Natural killer cell treated with Interleukin-12 subunit alpha and Interleukin-12 subunit beta and Interleukin-15 and Interleukin-18, amount 100 ng/mL, for 72 hours (primary cell): Measurements from ENCODE around the gene CEP63. TPM values are rescaled to one million over a fixed set of nuclear protein-coding genes. Genes with fewer than 3 reads are reported as not detected.
A peak's percentile ranks its signal among the peaks of the same experiment; 100 is the strongest.

ENCODE experiments used
- ATAC-seq, 2 donors: fragments of 150-1000 bp; cut with Tn5 transposase in 1 of 2; sonication (Bioruptor Pico), chemical (Tn5 transposase) in 1 of 2; 2 replicates each; pipeline ENCODE4 v1.10.0; 2021
- DNase-seq: peaks from one replicate; pipeline ENCODE4 v3.0.0; 2022; ENCODE audit warnings: low spot score
- H3K27ac Mint-ChIP-seq, 2 donors: 1 replicate in 1 of 2; 2 replicates in 1 of 2; pipeline ENCODE4 v1.8.0; 2022; ENCODE audit warnings: mixed read lengths in 2 of 2, mild to moderate bottlenecking in 1 of 2, moderate library complexity in 1 of 2
- H3K27me3 Mint-ChIP-seq, 2 donors: 1 replicate in 1 of 2; 2 replicates in 1 of 2; pipeline ENCODE4 v1.8.0; 2022; ENCODE audit warnings: mixed read lengths in 2 of 2
- H3K36me3 Mint-ChIP-seq: one replicate; pipeline ENCODE4 v1.8.0; 2022; ENCODE audit warnings: mixed read lengths
- H3K4me1 Mint-ChIP-seq, 2 donors: 1 replicate in 1 of 2; 2 replicates in 1 of 2; pipeline ENCODE4 v1.8.0; 2022; ENCODE audit warnings: low read depth in 2 of 2, mixed read lengths in 2 of 2, mild to moderate bottlenecking in 1 of 2
- H3K4me3 Mint-ChIP-seq: one replicate; pipeline ENCODE4 v1.8.0; 2022; ENCODE audit warnings: mixed read lengths
- H3K9me3 Mint-ChIP-seq: 2 replicates; pipeline ENCODE4 v1.8.0; 2022; ENCODE audit warnings: mixed read lengths
- total RNA-seq, 2 donors: library from RNA; stranded (reverse); gene quantifications; one replicate each; pipeline ENCODE4 v1.2.3, GENCODE V29; 2022

Gene CEP63
- total RNA-seq, 2 donors from 2014 or later: 17.1 to 24.1 TPM

DNA sequence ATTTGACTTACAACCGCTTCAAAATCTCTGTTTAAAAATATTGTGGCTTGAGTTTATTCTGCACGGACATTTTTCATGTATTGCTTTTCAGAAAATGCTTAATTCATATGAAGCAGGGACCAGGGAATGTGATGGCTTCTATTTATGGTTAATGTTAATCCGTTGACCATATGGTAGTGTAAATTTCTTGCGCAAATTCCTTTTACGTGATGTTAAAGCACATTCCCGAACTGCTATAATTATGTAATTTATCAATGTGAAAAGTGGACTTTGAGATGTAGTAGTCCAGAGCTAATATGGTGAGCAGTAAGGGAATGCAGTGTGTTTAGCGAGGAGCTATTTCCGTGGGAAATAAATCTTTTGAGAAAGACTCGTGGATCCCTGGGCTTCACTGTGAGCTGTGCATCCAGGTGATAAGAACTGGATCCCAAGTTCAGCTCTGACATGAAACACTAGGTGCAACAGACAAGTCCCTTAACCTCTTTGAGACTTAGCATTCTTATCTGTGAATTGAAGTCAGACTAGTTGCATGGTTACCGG is 27.4 kb upstream of the CEP63 start:
- H3K27me3 Mint-ChIP-seq: peaks cover 24 to 54% of the 10 kb centered on the region in 2 donors
- ATAC-seq (no peak), DNase-seq (no peak)
- H3K9me3 Mint-ChIP-seq: no peaks in the 10 kb centered on the region
- no peak overlapping the region for H3K27ac Mint-ChIP-seq
- H3K4me3 Mint-ChIP-seq: no peak overlapping the region
- H3K4me1 Mint-ChIP-seq: no peaks in the 10 kb centered on the region
- H3K36me3 Mint-ChIP-seq: no peaks in the 10 kb centered on the region

DNA sequence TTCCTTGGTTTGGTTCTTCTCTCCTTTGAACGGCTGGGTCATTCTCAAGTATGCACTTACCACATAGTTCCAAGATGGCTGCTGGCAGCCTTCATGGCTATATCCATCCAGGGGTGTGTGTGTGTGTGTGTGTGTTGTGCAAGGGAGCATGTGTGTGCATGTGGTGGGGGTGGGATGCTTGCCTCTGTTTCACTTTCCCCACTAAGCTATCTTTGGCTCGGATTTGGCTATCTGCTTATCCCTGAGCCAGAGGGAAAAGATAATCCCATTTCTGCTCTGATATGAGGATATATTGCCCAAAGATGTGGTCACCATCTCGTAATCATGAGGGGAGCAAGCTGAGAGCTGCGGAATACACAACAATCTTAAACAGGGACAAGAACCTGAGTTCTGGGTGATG is 26.3 kb upstream of the CEP63 start:
- Mint-ChIP-seq H3K4me1 (no peaks in the 10 kb centered on the region), H3K4me3 (no peak overlapping the region), H3K36me3 (no peaks in the 10 kb centered on the region), H3K27ac (no peak overlapping the region), H3K9me3 (no peaks in the 10 kb centered on the region), H3K27me3 (peaks cover 27 to 50% of the 10 kb centered on the region in 2 donors)
- ATAC-seq: no peak
- DNase-seq: no peak

DNA sequence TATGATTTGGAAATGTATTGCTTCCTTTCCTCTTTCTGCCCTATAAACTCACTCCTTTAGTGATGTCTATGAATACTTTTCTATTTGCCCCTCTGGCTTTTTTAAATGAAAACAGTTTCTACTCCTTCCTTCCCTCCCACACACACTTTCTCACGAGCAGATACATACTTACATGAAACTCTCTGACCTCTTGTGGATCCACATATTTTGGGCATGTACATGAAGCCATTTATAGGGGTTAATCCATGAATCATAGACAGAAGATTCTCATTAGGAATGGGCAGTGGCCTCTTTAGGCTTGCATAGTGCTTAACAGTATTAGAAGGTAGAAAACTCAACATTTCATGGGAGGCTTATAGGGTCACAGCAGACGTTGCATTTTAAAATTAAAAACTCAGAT is 24.9 kb upstream of the CEP63 start:
- H3K36me3 Mint-ChIP-seq: no peaks in the 10 kb centered on the region
- ATAC-seq: no peak

DNA sequence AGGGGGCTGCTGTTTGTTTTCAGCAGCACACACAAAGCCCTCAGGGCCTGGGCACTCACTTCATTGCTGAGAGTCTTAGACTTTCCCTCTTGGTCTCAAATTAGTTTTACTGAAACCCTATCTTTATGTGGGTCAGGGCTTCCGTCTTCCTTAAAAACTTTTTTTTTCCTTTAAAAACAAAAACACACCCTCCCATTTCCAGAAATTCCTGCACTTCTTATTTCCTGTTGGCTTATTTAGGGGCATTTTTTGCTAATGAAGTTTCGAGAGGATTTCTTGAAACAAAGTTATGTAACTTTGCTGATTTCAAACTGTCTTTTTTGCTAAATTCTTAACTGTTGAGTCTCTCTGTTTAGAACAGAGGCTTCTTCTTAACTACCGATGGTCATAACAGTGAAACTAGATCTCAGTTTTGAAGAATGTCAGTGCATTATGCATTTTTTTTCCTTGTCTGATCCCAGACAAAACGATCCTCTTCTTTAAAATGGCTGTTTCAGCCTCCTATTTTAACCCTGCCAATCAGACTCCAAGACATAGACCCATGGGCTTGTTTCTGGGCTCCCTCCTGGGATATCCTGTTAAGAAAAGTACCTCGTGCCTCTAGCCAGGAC is 23.4 kb upstream of the CEP63 start:
- H3K4me3 Mint-ChIP-seq: no peak overlapping the region
- H3K36me3 Mint-ChIP-seq: no peaks in the 10 kb centered on the region
- ATAC-seq: no peak
- DNase-seq: no peak
- H3K4me1 Mint-ChIP-seq: no peaks in the 10 kb centered on the region
- no peaks in the 10 kb centered on the region for H3K9me3 Mint-ChIP-seq
- peaks cover 22 to 40% of the 10 kb centered on the region in 2 donors for H3K27me3 Mint-ChIP-seq
- no peak overlapping the region for H3K27ac Mint-ChIP-seq

More for the DNA sequence above, 24.9 kb upstream of the CEP63 start:
- DNase-seq: no peak
- Mint-ChIP-seq H3K4me1 (no peaks in the 10 kb centered on the region), H3K9me3 (no peaks in the 10 kb centered on the region), H3K27me3 (peaks cover 27 to 48% of the 10 kb centered on the region in 2 donors), H3K27ac (no peak overlapping the region), H3K4me3 (no peak overlapping the region)

DNA sequence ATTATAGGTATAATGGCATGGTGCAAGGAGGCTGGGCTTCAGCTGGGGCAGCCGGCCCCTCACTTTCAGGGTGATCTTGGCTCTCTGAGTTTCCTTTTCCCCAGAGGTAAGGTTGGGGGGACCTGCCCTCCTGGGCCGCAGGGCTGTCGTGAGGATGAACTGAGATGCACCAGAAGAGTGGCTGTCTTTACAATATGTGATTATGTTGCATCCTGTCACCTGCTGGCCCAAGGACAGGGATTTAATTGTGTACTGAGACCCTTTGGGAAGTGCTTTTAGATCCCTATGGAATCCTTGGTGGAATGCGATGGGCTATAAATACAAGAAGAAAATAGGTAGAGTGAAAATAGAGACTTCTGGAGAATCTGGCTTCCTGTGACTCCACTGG is 22.2 kb upstream of the CEP63 start:
- no peak for ATAC-seq
- H3K36me3 Mint-ChIP-seq: no peaks in the 10 kb centered on the region
- H3K27ac Mint-ChIP-seq: no peak overlapping the region
- H3K9me3 Mint-ChIP-seq: no peaks in the 10 kb centered on the region
- no peak for DNase-seq
- peaks cover 16 to 28% of the 10 kb centered on the region in 2 donors for H3K27me3 Mint-ChIP-seq
- no peak overlapping the region for H3K4me3 Mint-ChIP-seq
- no peaks in the 10 kb centered on the region for H3K4me1 Mint-ChIP-seq

GRCh38 chr3:134464064-134464688 is 21.7 kb upstream of the CEP63 start:
- DNase-seq (no peak), ATAC-seq (no peak)
- H3K27me3 Mint-ChIP-seq: peaks cover 16 to 28% of the 10 kb centered on the region in 2 donors
- no peak overlapping the region for H3K27ac Mint-ChIP-seq
- no peaks in the 10 kb centered on the region for H3K4me1 Mint-ChIP-seq
- H3K4me3 Mint-ChIP-seq: no peak overlapping the region
- no peaks in the 10 kb centered on the region for H3K9me3 Mint-ChIP-seq
- H3K36me3 Mint-ChIP-seq: no peaks in the 10 kb centered on the region

- H3K27me3 Mint-ChIP-seq: peaks cover 16 to 22% of the 10 kb centered on the region in 2 donors
- no peak overlapping the region for H3K27ac Mint-ChIP-seq
- H3K4me3 Mint-ChIP-seq: no peak overlapping the region
- no peaks in the 10 kb centered on the region for H3K36me3 Mint-ChIP-seq
- ATAC-seq (no peak), DNase-seq (no peak)
- H3K9me3 Mint-ChIP-seq: no peaks in the 10 kb centered on the region
- no peaks in the 10 kb centered on the region for H3K4me1 Mint-ChIP-seq
Measured at GRCh38 chr3:134464689-134465365, 21.0 kb upstream of the CEP63 start.

DNA sequence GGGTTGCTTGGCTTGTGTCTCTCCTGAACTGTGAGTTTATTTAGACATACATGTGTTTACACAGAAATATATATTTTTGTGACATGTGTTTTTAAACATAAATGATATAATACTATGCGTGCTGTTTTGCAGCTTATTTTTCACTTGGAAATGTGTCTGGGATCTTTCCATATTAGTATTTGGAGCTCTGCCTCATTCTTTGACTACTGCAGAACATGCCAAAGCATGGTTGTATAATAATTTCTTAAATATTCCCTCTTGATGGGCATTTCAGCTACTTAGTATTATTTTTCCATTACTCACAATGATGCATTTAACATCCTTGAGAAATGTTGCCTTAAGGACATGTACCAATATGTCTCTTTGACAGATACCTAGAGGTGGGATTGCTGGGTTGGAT is 19.5 kb upstream of the CEP63 start:
- H3K4me1 Mint-ChIP-seq: no peaks in the 10 kb centered on the region
- H3K27me3 Mint-ChIP-seq: peaks cover 12 to 14% of the 10 kb centered on the region in 2 donors
- H3K4me3 Mint-ChIP-seq: no peak overlapping the region
- no peak overlapping the region for H3K27ac Mint-ChIP-seq
- ATAC-seq (no peak), DNase-seq (no peak)
- no peaks in the 10 kb centered on the region for H3K9me3 Mint-ChIP-seq
- H3K36me3 Mint-ChIP-seq: no peaks in the 10 kb centered on the region

DNA sequence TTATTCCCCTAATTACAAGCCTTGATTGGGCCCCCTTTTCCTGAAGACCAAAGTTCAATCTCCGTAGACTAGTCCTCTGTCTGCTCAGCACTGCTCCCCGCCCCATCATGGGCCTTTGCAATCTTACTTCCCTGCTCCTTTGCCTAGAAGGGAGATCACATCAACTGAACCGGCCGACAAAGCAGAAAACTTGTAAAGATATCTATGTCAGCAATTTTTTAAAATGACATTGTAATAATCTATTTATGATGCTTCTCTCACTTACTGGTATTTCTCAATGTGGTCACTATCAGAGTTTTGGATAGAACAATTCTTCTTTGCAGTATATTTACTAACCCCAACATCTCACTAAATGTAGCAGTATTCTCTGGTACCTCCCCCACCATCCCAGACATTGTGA is 17.3 kb upstream of the CEP63 start:
- ATAC-seq: no peak
- Mint-ChIP-seq H3K4me1 (no peaks in the 10 kb centered on the region), H3K27ac (no peak overlapping the region), H3K9me3 (no peaks in the 10 kb centered on the region), H3K36me3 (no peaks in the 10 kb centered on the region), H3K27me3 (peaks cover 0 to 5% of the 10 kb centered on the region in 2 donors), H3K4me3 (no peak overlapping the region)
- DNase-seq: no peak

DNA sequence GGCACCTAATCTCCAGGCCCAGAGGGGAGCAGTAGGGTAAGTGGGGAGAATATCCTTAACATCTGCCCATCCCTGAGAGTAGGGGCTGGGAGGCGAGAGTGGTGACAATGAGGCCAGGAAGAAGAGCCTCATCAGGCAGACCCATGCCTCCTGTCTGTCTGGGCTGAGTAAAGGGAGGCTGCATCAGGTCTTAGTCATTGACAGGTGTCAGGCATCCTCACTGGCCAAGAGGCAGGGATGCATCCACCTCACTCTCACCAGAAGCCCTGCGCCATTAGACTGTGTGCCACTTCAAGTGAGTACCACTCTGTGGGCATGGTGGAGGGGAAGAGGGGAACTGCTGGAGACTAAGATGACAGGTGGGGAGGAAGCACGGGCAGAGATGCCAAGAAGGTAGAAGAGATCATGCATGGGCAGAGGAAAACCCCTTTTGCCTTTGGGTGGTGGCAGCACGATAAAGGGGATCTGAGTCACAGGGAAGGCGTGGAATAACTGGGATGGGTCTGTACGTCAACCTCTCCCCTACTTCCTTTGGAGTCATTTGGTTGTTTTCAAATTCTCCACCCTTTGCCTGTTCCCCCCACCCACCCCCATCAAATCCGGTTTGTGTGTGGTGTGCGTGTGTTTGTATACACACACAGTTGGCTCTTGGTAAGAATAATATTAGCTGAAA is 14.2 kb upstream of the CEP63 start:
- H3K4me3 Mint-ChIP-seq: no peak overlapping the region
- DNase-seq (no peak), ATAC-seq (peak in 1 of 2 donors; percentile 49)
- no peak overlapping the region for H3K27ac Mint-ChIP-seq
- H3K4me1 Mint-ChIP-seq: no peaks in the 10 kb centered on the region
- no peaks in the 10 kb centered on the region for H3K27me3 Mint-ChIP-seq
- H3K36me3 Mint-ChIP-seq: no peaks in the 10 kb centered on the region
- H3K9me3 Mint-ChIP-seq: no peaks in the 10 kb centered on the region

DNA sequence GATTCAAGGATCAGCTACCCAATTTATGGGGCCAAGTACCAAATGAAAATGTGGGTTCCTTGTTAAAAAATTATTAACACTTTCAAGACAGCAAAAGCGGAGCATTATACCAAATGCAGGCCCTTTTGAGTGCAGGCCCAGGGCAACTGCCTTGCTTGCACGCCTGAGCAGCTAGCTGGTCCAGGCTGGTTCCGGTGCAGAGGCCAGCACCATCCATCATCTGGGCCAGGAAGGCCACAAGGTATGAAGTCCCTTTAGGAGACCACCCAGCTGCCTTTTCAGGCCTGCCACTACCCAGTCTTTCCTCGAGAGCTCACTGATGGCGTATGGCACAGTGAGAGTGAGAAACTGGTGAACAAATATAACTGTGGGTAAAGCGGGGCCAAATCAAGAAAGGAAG is 13.0 kb upstream of the CEP63 start:
- no peaks in the 10 kb centered on the region for H3K4me1 Mint-ChIP-seq
- no peaks in the 10 kb centered on the region for H3K27me3 Mint-ChIP-seq
- DNase-seq: no peak
- peaks cover 6% of the 10 kb centered on the region for H3K36me3 Mint-ChIP-seq
- no peak overlapping the region for H3K27ac Mint-ChIP-seq
- H3K4me3 Mint-ChIP-seq: no peak overlapping the region
- H3K9me3 Mint-ChIP-seq: no peaks in the 10 kb centered on the region
- no peak for ATAC-seq

GRCh38 chr3:134473868-134474546 is 11.8 kb upstream of the CEP63 start:
- H3K36me3 Mint-ChIP-seq: peaks cover 11% of the 10 kb centered on the region
- peak; percentile 78 for DNase-seq
- no peaks in the 10 kb centered on the region for H3K27me3 Mint-ChIP-seq
- H3K27ac Mint-ChIP-seq: no peak overlapping the region
- no peak overlapping the region for H3K4me3 Mint-ChIP-seq
- ATAC-seq: no peak
- no peaks in the 10 kb centered on the region for H3K4me1 Mint-ChIP-seq
- no peaks in the 10 kb centered on the region for H3K9me3 Mint-ChIP-seq

DNA sequence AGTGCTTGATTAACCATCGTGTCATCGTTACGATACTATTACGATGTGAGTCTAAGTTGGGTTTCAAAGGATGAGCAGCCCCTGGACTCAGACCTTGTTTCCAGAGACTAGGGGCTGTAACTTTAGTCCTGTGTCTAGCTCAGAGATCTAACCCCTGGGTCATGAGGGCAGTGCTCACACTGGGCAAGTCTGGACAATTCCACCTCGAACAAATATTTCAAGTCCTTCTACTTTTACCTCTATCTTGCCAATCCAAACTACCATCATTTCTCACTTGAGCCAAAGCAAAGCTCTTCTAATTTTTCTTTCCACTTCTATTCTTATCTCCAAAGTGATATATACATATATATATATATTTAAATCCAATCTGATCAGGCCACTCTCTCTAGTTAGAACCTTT is 10.9 kb upstream of the CEP63 start:
- peaks cover 11% of the 10 kb centered on the region for H3K36me3 Mint-ChIP-seq
- H3K4me3 Mint-ChIP-seq: no peak overlapping the region
- ATAC-seq: no peak
- no peak overlapping the region for H3K27ac Mint-ChIP-seq
- no peaks in the 10 kb centered on the region for H3K9me3 Mint-ChIP-seq
- DNase-seq: no peak
- no peaks in the 10 kb centered on the region for H3K4me1 Mint-ChIP-seq
- no peaks in the 10 kb centered on the region for H3K27me3 Mint-ChIP-seq
